ENCODE data around the gene HAUS7. TPM values are rescaled to one million over a fixed set of nuclear protein-coding genes. Genes with fewer than 3 reads are reported as not detected.

Gene HAUS7
- polyA plus RNA-seq, 1 donor from 2014 or later, result 27.7 TPM

GRCh38 chrX:153473126-153473525, 2.8 kb upstream of the HAUS7 start:
- H3K36me3 ChIP-seq (ENCODE audit: insufficient read depth, low read length), result no peaks in the 10 kb centered on the region
- peaks cover 5% of the 10 kb centered on the region for H3K27me3 ChIP-seq (ENCODE audit: insufficient read depth, low read depth, low read length)
- H4K20me1 ChIP-seq (ENCODE audit: insufficient read depth), result no peaks in the 10 kb centered on the region
- no peaks in the 10 kb centered on the region for H3F3A ChIP-seq (ENCODE audit: insufficient read depth, low read length, poor library complexity, severe bottlenecking)
- no peaks in the 10 kb centered on the region for H3K9me3 ChIP-seq (ENCODE audit: low read length)
- H2AFZ ChIP-seq (ENCODE audit: low read depth, low read length), result no peak overlapping the region
- H3K27ac ChIP-seq (ENCODE audit: low read length), result no peak overlapping the region
- H3K9me2 ChIP-seq (ENCODE audit: insufficient read depth, low read length), result no peaks in the 10 kb centered on the region
- no peak overlapping the region for H3K4me3 ChIP-seq (ENCODE audit: low read length)
- H3K79me2 ChIP-seq (replicated peaks; ENCODE audit: insufficient read depth, low read length), result no peaks in the 10 kb centered on the region
- no peak for TF ChIP-seq CTCF (IDR thresholded peaks at IDR 0.05; ENCODE audit: poor library complexity, severe bottlenecking)
- TF ChIP-seq SMC3 (conservative IDR thresholded peaks at IDR 0.05; ENCODE audit: poor library complexity), result no peak
- TF ChIP-seq MXI1 (conservative IDR thresholded peaks at IDR 0.05; ENCODE audit: poor library complexity, severe bottlenecking), result no peak
- no peak for TF ChIP-seq REST (IDR thresholded peaks at IDR 0.05; ENCODE audit: borderline replicate concordance)
- no peak for TF ChIP-seq RAD21 (conservative IDR thresholded peaks at IDR 0.05)
- TF ChIP-seq TAF1 (IDR thresholded peaks at IDR 0.05; ENCODE audit: low read depth), result no peak
- TF ChIP-seq EZH2 (IDR thresholded peaks at IDR 0.05; ENCODE audit: borderline replicate concordance, insufficient read depth, low read length, poor library complexity, severe bottlenecking), result no peak
- TF ChIP-seq POLR2AphosphoS5 (IDR thresholded peaks at IDR 0.05), result no peak
- no peak for TF ChIP-seq EP300 (conservative IDR thresholded peaks at IDR 0.05; ENCODE audit: poor library complexity, severe bottlenecking)
- H3K4me2 ChIP-seq (ENCODE audit: low read length), result no peak overlapping the region
- no peak overlapping the region for H3K9ac ChIP-seq (ENCODE audit: low read length)

- H3K36me3 ChIP-seq (ENCODE audit: insufficient read depth, low read length), result no peaks in the 10 kb centered on the region
- H4K20me1 ChIP-seq (ENCODE audit: insufficient read depth), result no peaks in the 10 kb centered on the region
- no peak overlapping the region for H3K27ac ChIP-seq (ENCODE audit: low read length)
- no peaks in the 10 kb centered on the region for H3K9me3 ChIP-seq (ENCODE audit: low read length)
- no peaks in the 10 kb centered on the region for H3K79me2 ChIP-seq (replicated peaks; ENCODE audit: insufficient read depth, low read length)
- H3K9me2 ChIP-seq (ENCODE audit: insufficient read depth, low read length), result no peaks in the 10 kb centered on the region
- no peaks in the 10 kb centered on the region for H3F3A ChIP-seq (ENCODE audit: insufficient read depth, low read length, poor library complexity, severe bottlenecking)
- H3K4me2 ChIP-seq (ENCODE audit: low read length), result no peak overlapping the region
- TF ChIP-seq EZH2 (IDR thresholded peaks at IDR 0.05; ENCODE audit: borderline replicate concordance, insufficient read depth, low read length, poor library complexity, severe bottlenecking) (no peak), RAD21 (conservative IDR thresholded peaks at IDR 0.05) (no peak), EP300 (conservative IDR thresholded peaks at IDR 0.05; ENCODE audit: poor library complexity, severe bottlenecking) (no peak), TAF1 (IDR thresholded peaks at IDR 0.05; ENCODE audit: low read depth) (no peak), CTCF (IDR thresholded peaks at IDR 0.05; ENCODE audit: poor library complexity, severe bottlenecking) (no peak), REST (IDR thresholded peaks at IDR 0.05; ENCODE audit: borderline replicate concordance) (no peak), SMC3 (conservative IDR thresholded peaks at IDR 0.05; ENCODE audit: poor library complexity) (no peak), POLR2AphosphoS5 (IDR thresholded peaks at IDR 0.05) (no peak), MXI1 (conservative IDR thresholded peaks at IDR 0.05; ENCODE audit: poor library complexity, severe bottlenecking) (no peak)
- H2AFZ ChIP-seq (ENCODE audit: low read depth, low read length), result no peak overlapping the region
- H3K27me3 ChIP-seq (ENCODE audit: insufficient read depth, low read depth, low read length), result peaks cover 5% of the 10 kb centered on the region
- no peak overlapping the region for H3K4me3 ChIP-seq (ENCODE audit: low read length)
- no peak overlapping the region for H3K9ac ChIP-seq (ENCODE audit: low read length)
Measured at GRCh38 chrX:153471663-153472280, 1.4 kb upstream of the HAUS7 start.

Measured in neural cell (in vitro differentiated cells).